Fibroblast of lung (primary cell): ENCODE data around the gene XRCC4. TPM values are rescaled to one million over a fixed set of nuclear protein-coding genes. Genes with fewer than 3 reads are reported as not detected.
A peak's percentile ranks its signal among the peaks of the same experiment; 100 is the strongest.

ENCODE experiments used
- DNase-seq, 2 donors: peaks; one replicate each; pipeline versions ENCODE4 v3.0.0 to v3.0.0-alpha.2; 2010; ENCODE audit warnings: low read depth in 2 of 2
- H2AFZ ChIP-seq: 2 replicates; pipeline ENCODE4 v1.5.1; 2012; ENCODE audit warnings: low read length, control low read depth, inconsistent platforms
- H3K27ac ChIP-seq: 2 replicates; pipeline ENCODE4 v1.5.1; 2011; ENCODE audit warnings: low read length, control low read depth; ENCODE audit not compliant: insufficient read depth
- H3K27me3 ChIP-seq: 2 replicates; pipeline ENCODE4 v1.5.1; 2011; ENCODE audit warnings: mild to moderate bottlenecking, low read length; ENCODE audit not compliant: control insufficient read depth, insufficient read depth
- H3K36me3 ChIP-seq: 2 replicates; pipeline ENCODE4 v1.5.1; 2011; ENCODE audit warnings: low read length; ENCODE audit not compliant: control insufficient read depth, insufficient read depth
- H3K4me1 ChIP-seq: 2 replicates; pipeline ENCODE4 v1.5.1; 2011; ENCODE audit warnings: low read length; ENCODE audit not compliant: control insufficient read depth, insufficient read depth; ENCODE audit errors: extremely low read depth
- H3K4me2 ChIP-seq: 2 replicates; pipeline ENCODE4 v1.5.1; 2011; ENCODE audit warnings: low read length, control low read depth; ENCODE audit not compliant: insufficient read depth; ENCODE audit errors: extremely low read depth
- H3K4me3 ChIP-seq, 4 experiments: fragments of 200-600 bp in 1 of 4; sonication (generic) in 1 of 4; replicated peaks in 1 of 4; 2 replicates each; pipeline ENCODE4 v1.5.1; 2011 to 2016; ENCODE audit warnings: low read length in 4 of 4, low read depth in 3 of 4, mild to moderate bottlenecking in 3 of 4, control low read depth in 2 of 4, inconsistent platforms in 1 of 4, mixed read lengths in 1 of 4; ENCODE audit not compliant: insufficient read depth in 1 of 4; ENCODE audit errors: control extremely low read depth in 1 of 4
- H3K79me2 ChIP-seq: 2 replicates; pipeline ENCODE4 v1.5.1; 2012; ENCODE audit warnings: mild to moderate bottlenecking, low read length, inconsistent platforms; ENCODE audit not compliant: control insufficient read depth, insufficient read depth
- H3K9ac ChIP-seq: 2 replicates; pipeline ENCODE4 v1.5.1; 2011; ENCODE audit warnings: mild to moderate bottlenecking, low read length, control low read depth; ENCODE audit not compliant: insufficient read depth
- H3K9me3 ChIP-seq: 2 replicates; pipeline ENCODE4 v1.5.1; 2012; ENCODE audit warnings: low read depth, low read length; ENCODE audit not compliant: control insufficient read depth, insufficient read depth
- H4K20me1 ChIP-seq: 2 replicates; pipeline ENCODE4 v1.5.1; 2011; ENCODE audit warnings: low read length; ENCODE audit not compliant: control insufficient read depth, insufficient read depth; ENCODE audit errors: extremely low read depth
- CTCF ChIP-seq, 2 donors: IDR thresholded peaks in 1 of 2; conservative IDR thresholded peaks in 1 of 2; 1 replicate in 1 of 2; 2 replicates in 1 of 2; pipeline ENCODE4 v1.5.1; 2011 to 2012; ENCODE audit warnings: low read length in 2 of 2, control low read depth in 1 of 2, inconsistent platforms in 1 of 2, low read depth in 1 of 2, mild to moderate bottlenecking in 1 of 2
- EZH2 ChIP-seq: IDR thresholded peaks from 2 replicates; pipeline ENCODE4 v1.5.1; 2012; ENCODE audit warnings: low read length, control low read depth, mild to moderate bottlenecking; ENCODE audit errors: missing control alignments
- polyA plus RNA-seq, 2 donors: library from polyadenylated mRNA; depleted of rRNA in 1 of 2; stranded (reverse) in 1 of 2; unstranded in 1 of 2; fragments of >200 nt; gene quantifications; 2 replicates each; pipeline ENCODE4 v1.2.1, GENCODE V29; 2011 to 2012; ENCODE audit warnings: missing spikeins in 1 of 2
- total RNA-seq: library from RNA; depleted of rRNA; stranded (reverse); fragments of >200 nt; gene quantifications from 2 replicates; pipeline ENCODE4 v1.2.1, GENCODE V29; 2014

The XRCC4 gene
- total and polyA plus RNA-seq, 2 donors (not counting 1 experiment from before 2014, with no cell fraction given), result 7.5 to 7.6 TPM

GRCh38 chr5:83265318-83265717, 188.0 kb downstream of the XRCC4 start:
- Histone ChIP-seq H3K79me2 (no peaks in the 10 kb centered on the region), H3K27me3 (no peaks in the 10 kb centered on the region), H3K4me2 (no peak overlapping the region), H2AFZ (no peak overlapping the region), H3K36me3 (no peaks in the 10 kb centered on the region), H3K4me3 (no peak overlapping the region), H3K27ac (no peak overlapping the region), H4K20me1 (no peaks in the 10 kb centered on the region), H3K9me3 (no peaks in the 10 kb centered on the region), H3K4me1 (no peaks in the 10 kb centered on the region), H3K9ac (no peak overlapping the region)
- DNase-seq, result peak; percentile 65 to 72
- no peak for TF ChIP-seq CTCF (conservative IDR thresholded peaks at IDR 0.05 in 1 of 2, IDR thresholded peaks at IDR 0.05 in 1 of 2; ENCODE audit: low read depth in 1 of 2, low read length in 2 of 2)
- TF ChIP-seq EZH2, result no peak

GRCh38 chr5:83270311-83270710, 193.0 kb downstream of the XRCC4 start:
- TF ChIP-seq CTCF (conservative IDR thresholded peaks at IDR 0.05 in 1 of 2, IDR thresholded peaks at IDR 0.05 in 1 of 2; ENCODE audit: low read depth in 1 of 2, low read length in 2 of 2) (no peak), EZH2 (no peak)
- Histone ChIP-seq H3K4me2 (no peak overlapping the region), H3K27ac (no peak overlapping the region), H3K9ac (no peak overlapping the region), H3K79me2 (no peaks in the 10 kb centered on the region), H3K4me3 (no peak overlapping the region), H3K4me1 (no peaks in the 10 kb centered on the region), H3K27me3 (no peaks in the 10 kb centered on the region), H3K36me3 (no peaks in the 10 kb centered on the region), H4K20me1 (no peaks in the 10 kb centered on the region), H3K9me3 (no peaks in the 10 kb centered on the region), H2AFZ (no peak overlapping the region)
- DNase-seq, result no peak

GRCh38 chr5:83277154-83277553, 199.8 kb downstream of the XRCC4 start:
- Histone ChIP-seq H3K4me1 (no peaks in the 10 kb centered on the region), H3K9me3 (no peaks in the 10 kb centered on the region), H3K4me2 (no peak overlapping the region), H4K20me1 (no peaks in the 10 kb centered on the region), H3K36me3 (no peaks in the 10 kb centered on the region), H3K27me3 (no peaks in the 10 kb centered on the region), H3K9ac (no peak overlapping the region), H3K79me2 (no peaks in the 10 kb centered on the region), H2AFZ (no peak overlapping the region), H3K4me3 (no peak overlapping the region), H3K27ac (no peak overlapping the region)
- TF ChIP-seq EZH2 (no peak), CTCF (conservative IDR thresholded peaks at IDR 0.05 in 1 of 2, IDR thresholded peaks at IDR 0.05 in 1 of 2; ENCODE audit: low read depth in 1 of 2, low read length in 2 of 2) (no peak)
- DNase-seq, result no peak
